MM.1S (cell line): ENCODE results near the gene CEACAM18.
"Not testable (repeated sequence)": the region's sequence is repeated elsewhere in the genome, so short reads cannot be mapped to it uniquely, and the experiment has no call there.

ENCODE experiments used
- DNase-seq: peaks from one replicate; pipeline ENCODE4 v3.0.0-alpha.2; 2015
- H2AFZ ChIP-seq: fragments of 300-600 bp; sonication (generic); 2 replicates; pipeline ENCODE4 v1.6.0; 2016; ENCODE audit warnings: antibody characterized with exemption, low read length
- H3F3A ChIP-seq: fragments of 300-600 bp; sonication (generic); 2 replicates; pipeline ENCODE4 v1.6.1; 2016; ENCODE audit warnings: mild to moderate bottlenecking, antibody characterized with exemption, low read length, moderate library complexity, mixed read lengths; ENCODE audit not compliant: insufficient read depth
- H3K27ac ChIP-seq: fragments of 300-600 bp; sonication (generic); 2 replicates; pipeline ENCODE4 v1.5.1; 2016; ENCODE audit warnings: mild to moderate bottlenecking, low read length
- H3K27me3 ChIP-seq: fragments of 300-600 bp; sonication (generic); replicated peaks from 2 replicates; pipeline ENCODE4 v1.6.0; 2016; ENCODE audit warnings: low read length; ENCODE audit not compliant: insufficient read depth
- H3K36me3 ChIP-seq: fragments of 300-600 bp; sonication (generic); replicated peaks from 2 replicates; pipeline ENCODE4 v1.6.1; 2016; ENCODE audit warnings: mild to moderate bottlenecking, low read length, mixed read lengths; ENCODE audit not compliant: insufficient read depth
- H3K4me1 ChIP-seq: fragments of 300-600 bp; sonication (generic); 2 replicates; pipeline ENCODE4 v1.6.1; 2016; ENCODE audit warnings: low read length, mixed read lengths
- H3K4me2 ChIP-seq: fragments of 300-600 bp; sonication (generic); 2 replicates; pipeline ENCODE4 v1.6.0; 2016; ENCODE audit warnings: low read depth, low read length
- H3K4me3 ChIP-seq: fragments of 300-600 bp; sonication (generic); 2 replicates; pipeline ENCODE4 v1.5.1; 2016; ENCODE audit warnings: low read length, mixed read lengths
- H3K79me2 ChIP-seq: fragments of 300-600 bp; sonication (generic); 2 replicates; pipeline ENCODE4 v1.6.1; 2016; ENCODE audit warnings: mixed run types, low read length, mixed read lengths
- H3K9ac ChIP-seq: fragments of 300-600 bp; sonication (generic); 2 replicates; pipeline ENCODE4 v1.6.1; 2016; ENCODE audit warnings: low read length, mixed read lengths
- H3K9me2 ChIP-seq: fragments of 300-600 bp; sonication (generic); replicated peaks from 2 replicates; pipeline ENCODE4 v1.6.1; 2016; ENCODE audit warnings: mild to moderate bottlenecking, low read length, mixed read lengths; ENCODE audit not compliant: insufficient read depth
- H3K9me3 ChIP-seq: fragments of 300-600 bp; sonication (generic); replicated peaks from 2 replicates; pipeline ENCODE4 v1.6.1; 2016; ENCODE audit warnings: mild to moderate bottlenecking, low read length, mixed read lengths; ENCODE audit not compliant: insufficient read depth
- H4K20me1 ChIP-seq: fragments of 300-600 bp; sonication (generic); 2 replicates; pipeline ENCODE4 v1.6.1; 2016; ENCODE audit warnings: mild to moderate bottlenecking, low read length, moderate library complexity, mixed read lengths; ENCODE audit not compliant: insufficient read depth
- EZH2 ChIP-seq: fragments of 300-600 bp; sonication (generic); optimal IDR thresholded peaks from 2 replicates; pipeline ENCODE3; 2017; ENCODE audit warnings: low read depth, mild to moderate bottlenecking, antibody characterized with exemption, low read length, mixed read lengths
- EZH2phosphoT487 ChIP-seq: fragments of 300-600 bp; sonication (generic); IDR thresholded peaks from 2 replicates; pipeline ENCODE4 v1.6.1; 2018; ENCODE audit warnings: antibody characterized with exemption, low read length
- TF ChIP-seq, protein P1 (sequence below): fragments of 300-600 bp; sonication (generic); IDR thresholded peaks from 2 replicates; pipeline ENCODE4 v1.5.1; 2016; ENCODE audit warnings: antibody characterized with exemption, low read length, mixed read lengths

Gene CEACAM18

DNA sequence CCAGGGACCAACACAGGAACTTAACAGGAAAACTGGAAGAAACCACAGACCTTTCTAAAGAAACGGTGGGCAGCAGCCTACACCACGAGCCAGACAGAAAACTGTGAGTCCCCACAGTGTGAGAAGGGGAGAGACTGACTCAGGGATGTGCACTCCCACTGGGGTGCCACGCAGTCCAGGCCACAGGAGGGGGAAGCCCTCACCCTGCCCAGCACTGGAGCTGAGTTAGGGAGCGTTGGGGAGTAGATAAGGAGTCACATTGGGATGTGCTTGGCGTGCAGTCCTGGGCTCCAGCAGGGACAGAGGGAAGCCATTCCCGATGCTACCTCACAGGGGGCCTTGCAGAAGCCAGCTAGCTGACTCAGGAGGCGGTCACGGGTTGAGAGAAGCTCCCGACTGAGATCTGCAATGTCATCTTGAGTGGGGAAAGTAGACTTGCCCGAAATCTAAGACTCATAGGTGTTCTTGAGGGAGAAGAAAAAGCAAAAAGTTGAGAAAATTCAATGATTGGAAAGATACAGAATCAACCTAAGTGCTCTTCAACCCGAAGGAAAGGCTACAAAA is 37.4 kb upstream of the CEACAM18 start:
- DNase-seq = no peak
- Histone ChIP-seq H3K27me3 (no peaks in the 10 kb centered on the region), H3K9me2 (no peaks in the 10 kb centered on the region), H3K4me3 (no peak overlapping the region), H3K27ac (no peak overlapping the region), H3K36me3 (no peaks in the 10 kb centered on the region), H3K79me2 (no peaks in the 10 kb centered on the region), H3K4me2 (no peak overlapping the region), H2AFZ (no peak overlapping the region), H3F3A (no peaks in the 10 kb centered on the region), H4K20me1 (no peaks in the 10 kb centered on the region), H3K9ac (no peak overlapping the region), H3K9me3 (no peaks in the 10 kb centered on the region), H3K4me1 (no peaks in the 10 kb centered on the region)
- TF ChIP-seq EZH2phosphoT487 (no peak), EZH2 (no peak)
- TF ChIP-seq, protein P1, sequence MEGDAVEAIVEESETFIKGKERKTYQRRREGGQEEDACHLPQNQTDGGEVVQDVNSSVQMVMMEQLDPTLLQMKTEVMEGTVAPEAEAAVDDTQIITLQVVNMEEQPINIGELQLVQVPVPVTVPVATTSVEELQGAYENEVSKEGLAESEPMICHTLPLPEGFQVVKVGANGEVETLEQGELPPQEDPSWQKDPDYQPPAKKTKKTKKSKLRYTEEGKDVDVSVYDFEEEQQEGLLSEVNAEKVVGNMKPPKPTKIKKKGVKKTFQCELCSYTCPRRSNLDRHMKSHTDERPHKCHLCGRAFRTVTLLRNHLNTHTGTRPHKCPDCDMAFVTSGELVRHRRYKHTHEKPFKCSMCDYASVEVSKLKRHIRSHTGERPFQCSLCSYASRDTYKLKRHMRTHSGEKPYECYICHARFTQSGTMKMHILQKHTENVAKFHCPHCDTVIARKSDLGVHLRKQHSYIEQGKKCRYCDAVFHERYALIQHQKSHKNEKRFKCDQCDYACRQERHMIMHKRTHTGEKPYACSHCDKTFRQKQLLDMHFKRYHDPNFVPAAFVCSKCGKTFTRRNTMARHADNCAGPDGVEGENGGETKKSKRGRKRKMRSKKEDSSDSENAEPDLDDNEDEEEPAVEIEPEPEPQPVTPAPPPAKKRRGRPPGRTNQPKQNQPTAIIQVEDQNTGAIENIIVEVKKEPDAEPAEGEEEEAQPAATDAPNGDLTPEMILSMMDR = no peak

DNA sequence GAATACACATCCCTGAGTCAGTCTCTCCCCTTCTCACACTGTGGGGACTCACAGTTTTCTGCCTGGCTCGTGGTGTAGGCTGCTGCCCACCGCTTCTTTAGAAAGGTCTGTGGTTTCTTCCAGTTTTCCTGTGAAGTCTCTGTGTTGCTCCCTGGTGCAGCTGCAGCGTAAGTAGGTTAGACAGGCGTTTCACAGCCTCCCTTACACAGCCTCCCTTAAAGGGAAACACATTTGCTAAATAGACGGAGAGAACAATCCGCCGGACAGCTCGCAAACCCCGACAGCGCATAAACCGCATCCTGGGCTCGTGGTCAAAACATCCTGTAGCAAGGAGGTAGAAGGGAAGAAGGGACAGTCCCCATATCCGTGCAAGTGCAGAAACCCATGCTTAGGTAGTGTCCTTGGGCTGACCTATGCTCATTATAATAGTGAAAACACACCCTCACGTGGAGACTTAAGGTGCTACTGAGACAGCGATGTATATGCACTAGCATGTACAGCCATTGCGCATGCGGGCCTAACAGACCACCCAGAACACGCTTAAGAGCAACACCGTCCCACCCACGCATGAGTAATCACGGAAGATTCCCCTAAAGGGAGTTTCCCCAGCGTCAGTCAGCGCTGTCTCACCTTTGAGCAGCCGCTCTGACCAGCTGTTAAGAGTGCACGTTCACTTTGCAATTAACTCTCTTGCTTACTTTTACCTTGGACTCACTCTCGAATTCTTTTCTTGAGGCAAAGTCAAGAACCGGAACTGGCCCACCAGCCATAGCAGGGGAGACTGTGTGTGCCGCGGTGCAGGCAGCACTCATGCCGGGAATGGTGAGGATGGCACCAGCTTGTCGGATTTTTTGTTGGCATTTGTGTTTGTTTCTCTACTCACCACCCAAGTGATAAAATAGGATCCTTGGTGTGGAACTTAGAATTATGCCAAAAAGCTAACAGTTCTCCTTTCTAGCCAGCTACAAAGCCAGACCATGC is 36.6 kb upstream of the CEACAM18 start:
- Histone ChIP-seq H3K9me2 (no peaks in the 10 kb centered on the region), H4K20me1 (no peaks in the 10 kb centered on the region), H3K27ac (no peak overlapping the region), H3K4me3 (no peak overlapping the region), H3K4me1 (no peaks in the 10 kb centered on the region), H3K9ac (no peak overlapping the region), H2AFZ (no peak overlapping the region), H3K79me2 (no peaks in the 10 kb centered on the region), H3F3A (no peaks in the 10 kb centered on the region), H3K4me2 (no peak overlapping the region), H3K9me3 (no peaks in the 10 kb centered on the region), H3K27me3 (no peaks in the 10 kb centered on the region), H3K36me3 (no peaks in the 10 kb centered on the region)
- DNase-seq = no peak
- TF ChIP-seq EZH2phosphoT487 (no peak), EZH2 (no peak)
- TF ChIP-seq, protein P1 = no peak

- not testable (repeated sequence) for H2AFZ ChIP-seq, H4K20me1 ChIP-seq, DNase-seq, H3K4me1 ChIP-seq, H3K9me2 ChIP-seq, H3K9me3 ChIP-seq, H3K79me2 ChIP-seq, H3K36me3 ChIP-seq, H3F3A ChIP-seq, H3K4me2 ChIP-seq, H3K4me3 ChIP-seq, H3K27ac ChIP-seq, H3K27me3 ChIP-seq, H3K9ac ChIP-seq
Measured at GRCh38 chr19:51447510-51447909, 30.8 kb upstream of the CEACAM18 start.

GRCh38 chr19:51448011-51448410 is 30.3 kb upstream of the CEACAM18 start:
- Histone ChIP-seq H3K27ac (no peak overlapping the region), H3K4me3 (no peak overlapping the region), H3K27me3 (no peaks in the 10 kb centered on the region), H3K79me2 (no peaks in the 10 kb centered on the region), H3K9me3 (no peaks in the 10 kb centered on the region), H3K4me1 (no peaks in the 10 kb centered on the region), H3K9ac (no peak overlapping the region), H3F3A (no peaks in the 10 kb centered on the region), H3K9me2 (no peaks in the 10 kb centered on the region), H4K20me1 (no peaks in the 10 kb centered on the region), H2AFZ (no peak overlapping the region), H3K4me2 (no peak overlapping the region), H3K36me3 (no peaks in the 10 kb centered on the region)
- no peak for DNase-seq
- no peak for TF ChIP-seq EZH2
- no peak for TF ChIP-seq EZH2phosphoT487
- TF ChIP-seq, protein P1 = no peak
